GM12892 (cell line): ENCODE results near the gene MS4A12.

Source experiments
- POLR2A ChIP-seq: IDR thresholded peaks from 2 replicates; pipeline ENCODE4 v1.6.1; 2011; ENCODE audit warnings: low read depth, low read length, control low read depth
- POLR2AphosphoS5 ChIP-seq: IDR thresholded peaks from 2 replicates; pipeline ENCODE4 v1.6.1; 2011; ENCODE audit warnings: low read depth, low read length, control low read depth
- TAF1 ChIP-seq: IDR thresholded peaks from 2 replicates; pipeline ENCODE4 v1.6.1; 2011; ENCODE audit warnings: low read depth, mild to moderate bottlenecking, control low read depth, low read length, borderline replicate concordance

GRCh38 chr11:60477035-60477445 is 15.5 kb upstream of the MS4A12 start:
- TF ChIP-seq TAF1 (no peak), POLR2A (no peak), POLR2AphosphoS5 (no peak)
